ENCODE data around the gene RILPL2. TPM values are rescaled to one million over a fixed set of nuclear protein-coding genes. Genes with fewer than 3 reads are reported as not detected.

Gene RILPL2
- polyA plus RNA-seq, 1 donor from 2014 or later, result 14.3 TPM

Other genes starting within 250 kb of the RILPL2 start
- gene MPHOSPH9, start 203.5 kb downstream of the RILPL2 start, polyA plus RNA-seq, result 20.0 TPM
- 54.9 TPM for gene MTRFR, start 203.2 kb downstream of the RILPL2 start, polyA plus RNA-seq
- 1.9 TPM for gene CDK2AP1, start 164.8 kb downstream of the RILPL2 start, polyA plus RNA-seq
- gene SBNO1, start 71.8 kb downstream of the RILPL2 start, polyA plus RNA-seq, result 25.3 TPM
- 3.0 TPM for gene KMT5A, start 52.6 kb downstream of the RILPL2 start, polyA plus RNA-seq
- gene SNRNP35, start 21.5 kb upstream of the RILPL2 start, polyA plus RNA-seq, result 47.5 TPM
- gene RILPL1, start 97.0 kb upstream of the RILPL2 start, polyA plus RNA-seq, result 0.08 TPM
- gene TMED2, start 147.9 kb upstream of the RILPL2 start, polyA plus RNA-seq, result 216 TPM
- gene DDX55, start 165.4 kb upstream of the RILPL2 start, polyA plus RNA-seq, result 23.5 TPM
- gene EIF2B1, start 197.0 kb upstream of the RILPL2 start, polyA plus RNA-seq, result 59.9 TPM
- 22.7 TPM for gene GTF2H3, start 197.1 kb upstream of the RILPL2 start, polyA plus RNA-seq
- gene TCTN2, start 234.4 kb upstream of the RILPL2 start, polyA plus RNA-seq, result 0.43 TPM